ENCODE data around the gene ABCG2. TPM values are rescaled to one million over a fixed set of nuclear protein-coding genes. Genes with fewer than 3 reads are reported as not detected.

Gene ABCG2
- total RNA-seq, 1 donor from 2014 or later = 7.2 TPM

DNA sequence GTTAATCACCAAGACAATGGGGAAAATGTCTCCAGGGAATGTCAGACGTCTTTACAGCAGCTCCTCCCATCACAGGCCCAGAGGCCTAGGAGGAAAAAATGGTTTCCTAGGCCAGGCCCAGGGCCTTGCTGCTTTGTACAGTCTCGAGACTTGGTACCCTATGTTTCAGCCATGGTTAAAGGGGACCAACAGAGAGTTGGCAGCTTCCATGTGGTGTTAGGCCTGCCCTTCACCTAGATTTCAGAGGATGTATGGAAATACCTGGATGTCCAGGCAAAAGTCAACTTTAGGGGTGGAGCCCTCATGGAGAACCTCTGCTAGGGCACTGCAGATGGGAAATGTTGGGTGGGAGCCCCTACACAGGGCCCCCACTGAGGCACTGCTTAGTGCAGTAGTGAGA is 38.5 kb downstream of the ABCG2 start:
- no peak for ATAC-seq

DNA sequence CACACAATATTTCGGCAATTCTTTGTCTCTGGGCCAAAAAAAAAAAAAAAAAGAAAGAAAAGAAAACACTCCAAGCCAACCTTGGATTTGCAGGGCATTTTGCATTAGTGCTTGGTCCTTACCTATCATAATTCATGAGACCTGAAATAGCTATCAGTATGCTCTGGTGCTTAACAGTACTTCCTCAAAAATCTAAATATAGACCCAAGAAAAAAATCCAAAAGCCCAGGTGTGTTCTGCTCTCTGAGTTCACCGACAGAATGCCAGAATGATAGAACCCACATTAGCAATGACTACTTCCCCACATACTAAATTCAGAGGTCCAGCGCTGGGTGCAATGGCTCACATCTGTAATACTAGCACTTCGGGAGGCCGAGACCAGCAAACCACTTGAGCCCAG is 42.9 kb downstream of the ABCG2 start:
- ATAC-seq (no peak), DNase-seq (ENCODE audit: low spot score) (no peak)

More for the DNA sequence above, 38.5 kb downstream of the ABCG2 start:
- DNase-seq (ENCODE audit: low spot score) = no peak

GRCh38 chr4:88112856-88113255 is 45.6 kb downstream of the ABCG2 start:
- no peak for ATAC-seq
- no peak for DNase-seq (ENCODE audit: low spot score)

GRCh38 chr4:88110826-88111225 is 47.6 kb downstream of the ABCG2 start:
- ATAC-seq (peak; percentile 60), DNase-seq (ENCODE audit: low spot score) (peak; percentile 82)

GRCh38 chr4:88109123-88109881 is 49.1 kb downstream of the ABCG2 start:
- DNase-seq (ENCODE audit: low spot score) = no peak
- ATAC-seq = no peak

DNA sequence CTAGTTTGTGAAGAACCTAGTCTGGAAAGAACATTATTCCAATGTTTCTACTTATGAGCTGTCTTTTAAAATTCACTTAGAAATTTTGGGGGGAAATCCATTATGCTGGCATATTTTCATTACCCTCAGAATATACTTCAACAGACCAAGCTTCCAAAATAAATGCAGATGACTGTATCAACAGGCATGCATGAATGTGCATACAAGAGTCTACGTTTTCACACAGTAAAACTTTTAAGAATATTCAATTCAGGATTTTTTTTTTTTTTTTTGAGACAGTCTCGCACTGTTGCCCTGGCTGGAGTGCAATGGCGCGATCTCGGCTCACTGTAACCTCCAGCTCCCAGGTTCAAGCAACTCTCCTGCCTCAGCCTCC is 49.7 kb downstream of the ABCG2 start:
- DNase-seq (ENCODE audit: low spot score) (no peak), ATAC-seq (no peak)

DNA sequence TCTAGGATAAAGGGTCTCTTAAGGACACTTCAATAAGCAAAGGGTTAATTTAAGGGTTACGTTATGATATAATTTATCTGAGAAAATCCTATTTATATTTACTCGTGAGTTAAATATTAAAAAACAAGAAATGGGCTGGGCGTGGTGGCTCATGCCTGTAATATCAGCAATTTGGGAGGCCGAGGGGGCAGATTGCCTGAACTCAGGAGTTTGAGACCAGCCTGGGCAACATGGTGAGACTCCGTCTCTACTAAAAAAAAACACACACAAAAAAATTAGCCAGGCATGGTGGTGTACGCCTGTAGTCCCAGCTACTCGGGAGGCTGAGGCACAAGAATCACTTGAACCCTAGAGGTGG is 50.4 kb downstream of the ABCG2 start:
- ATAC-seq (peak; percentile 19), DNase-seq (ENCODE audit: low spot score) (peak; percentile 62)

DNA sequence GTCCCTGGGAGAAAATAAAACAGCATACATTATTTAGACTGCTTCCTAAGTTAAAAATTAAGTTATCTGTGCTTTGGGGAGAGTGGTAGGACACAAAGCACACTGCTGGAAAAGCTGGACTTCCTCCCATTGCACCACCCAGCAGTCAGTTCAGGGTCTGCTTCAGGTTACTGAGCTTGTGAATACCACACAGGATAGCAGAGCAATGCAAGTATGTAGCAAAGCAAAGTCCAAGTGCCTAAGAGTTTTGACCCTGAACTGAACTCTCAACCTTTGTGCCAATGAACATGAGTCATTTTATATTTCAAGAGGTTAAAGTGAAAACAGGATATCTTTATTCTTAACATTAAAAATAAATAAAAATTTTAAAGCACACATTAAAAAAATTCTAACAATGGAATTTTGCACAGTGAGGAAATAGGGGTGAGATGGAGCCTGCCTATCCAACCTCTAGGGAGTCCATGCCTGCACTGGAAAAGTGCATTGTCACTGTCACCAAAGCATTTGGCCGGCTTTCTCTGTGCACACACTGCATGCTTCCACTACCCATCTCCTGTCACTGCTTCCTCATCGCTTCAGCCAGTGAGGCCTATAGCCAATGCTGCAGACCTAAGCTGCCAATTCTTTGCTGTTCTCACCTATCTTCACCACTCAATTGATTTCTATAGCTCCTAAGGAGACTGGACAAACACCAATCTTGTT is 50.9 kb downstream of the ABCG2 start:
- DNase-seq (ENCODE audit: low spot score) (peak; percentile 90), ATAC-seq (peak; percentile 82)

DNA sequence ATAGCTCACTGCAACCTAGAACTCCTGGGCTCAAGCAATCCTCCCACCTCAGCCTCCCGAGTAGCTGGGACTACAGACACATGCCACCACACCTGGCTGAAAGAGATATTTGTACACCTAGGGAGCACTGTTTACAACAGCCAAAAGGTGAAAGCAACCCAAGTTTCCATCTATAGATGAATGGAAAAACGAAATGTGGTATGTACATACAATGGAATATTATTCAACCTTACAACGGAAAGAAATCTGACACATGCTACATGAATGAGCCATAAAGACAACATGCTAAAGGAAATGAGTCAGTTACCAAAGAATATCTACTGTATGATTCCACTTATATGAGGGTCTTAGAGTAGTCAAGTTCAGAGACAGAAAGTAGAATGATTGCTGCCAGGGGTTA is 52.2 kb downstream of the ABCG2 start:
- DNase-seq (ENCODE audit: low spot score) (no peak), ATAC-seq (no peak)

- ATAC-seq (no peak), DNase-seq (ENCODE audit: low spot score) (no peak)
Measured at GRCh38 chr4:88104902-88105610, 53.4 kb downstream of the ABCG2 start.

- ATAC-seq (no peak), DNase-seq (ENCODE audit: low spot score) (no peak)
Measured at GRCh38 chr4:88102026-88102425, 56.4 kb downstream of the ABCG2 start.

- ATAC-seq = peak; percentile 31
Measured at GRCh38 chr4:88101165-88101564, 57.3 kb downstream of the ABCG2 start.

DNA sequence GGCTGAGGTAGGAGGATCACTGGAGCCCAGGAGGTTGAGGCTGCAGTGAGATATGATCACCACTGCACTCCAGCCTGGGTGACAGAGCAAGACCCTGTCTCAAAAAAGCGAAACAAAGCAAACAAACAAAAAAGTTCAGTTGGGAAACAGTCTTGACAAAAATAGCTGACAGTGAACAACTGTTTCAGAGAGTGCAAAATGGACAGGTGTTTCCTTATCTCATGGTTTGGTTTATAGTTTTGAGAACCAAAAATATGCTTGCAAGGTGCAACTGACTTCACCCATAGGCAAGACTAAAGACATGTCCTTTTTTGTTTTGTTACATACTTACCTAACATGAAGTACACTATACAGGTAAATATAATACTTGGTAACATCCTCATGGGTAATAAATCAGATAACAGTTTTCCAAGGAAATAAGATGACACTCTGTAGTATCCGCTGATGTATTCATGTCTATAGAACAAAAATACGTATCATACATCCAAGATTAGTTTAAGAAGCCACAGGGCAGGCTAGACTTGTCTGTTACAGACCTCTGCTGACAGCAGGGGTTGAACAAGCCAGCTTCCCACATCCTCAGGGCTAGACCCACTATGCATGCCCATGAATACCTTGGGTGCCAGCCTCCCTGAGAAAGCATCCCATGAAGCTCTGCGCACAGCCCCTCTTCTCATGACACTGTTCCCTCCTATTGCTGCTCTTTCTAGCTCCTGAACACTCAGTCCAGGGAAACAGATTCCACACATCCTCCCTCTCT is 59.3 kb downstream of the ABCG2 start:
- no peak for DNase-seq (ENCODE audit: low spot score)
- ATAC-seq = no peak

More at GRCh38 chr4:88101165-88101564, 57.3 kb downstream of the ABCG2 start:
- no peak for DNase-seq (ENCODE audit: low spot score)

- DNase-seq (ENCODE audit: low spot score) = no peak
- no peak for ATAC-seq
Measured at GRCh38 chr4:88097781-88098180, 60.7 kb downstream of the ABCG2 start.

DNA sequence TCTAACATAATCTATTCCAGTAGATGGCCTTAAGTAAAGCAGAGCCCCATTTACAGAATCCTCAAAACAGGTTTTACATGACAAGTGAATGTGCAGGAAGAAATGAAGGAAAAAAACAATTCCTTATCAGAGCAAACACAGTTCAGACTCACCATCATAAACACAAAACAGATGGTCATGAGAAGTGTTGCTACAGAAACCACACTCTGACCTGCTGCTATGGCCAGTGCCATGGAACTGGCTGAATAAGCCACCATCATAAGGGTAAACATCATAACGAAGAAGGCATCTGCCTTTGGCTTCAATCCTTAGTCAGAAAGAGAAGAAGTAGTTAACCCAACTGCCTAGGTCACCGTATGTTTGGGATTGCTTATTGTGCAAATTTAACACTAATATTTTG is 61.1 kb downstream of the ABCG2 start:
- DNase-seq (ENCODE audit: low spot score) = no peak
- ATAC-seq = no peak

DNA sequence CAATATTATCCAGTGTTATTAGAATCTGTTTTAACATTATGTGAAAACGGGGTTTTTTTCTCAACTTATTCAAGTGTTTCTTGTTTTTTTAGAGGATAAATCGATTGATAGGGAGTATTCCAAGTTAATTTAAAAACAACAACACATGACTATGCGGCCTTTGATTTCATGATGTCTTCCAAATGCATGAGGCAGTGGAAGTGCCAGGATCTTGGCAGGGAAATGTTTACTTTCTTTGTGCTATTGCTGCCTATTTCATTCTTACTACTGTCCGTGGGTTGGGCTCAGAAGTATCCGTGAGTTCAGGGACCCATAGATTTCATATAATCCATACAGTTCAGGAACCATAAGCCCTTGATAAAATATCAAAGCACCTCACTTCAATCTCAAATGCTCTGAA is 64.6 kb downstream of the ABCG2 start:
- DNase-seq (ENCODE audit: low spot score) (no peak), ATAC-seq (peak; percentile 94)

GRCh38 chr4:88091378-88091777 is 67.1 kb downstream of the ABCG2 start:
- peak; percentile 52 for ATAC-seq
- DNase-seq (ENCODE audit: low spot score) = no peak

DNA sequence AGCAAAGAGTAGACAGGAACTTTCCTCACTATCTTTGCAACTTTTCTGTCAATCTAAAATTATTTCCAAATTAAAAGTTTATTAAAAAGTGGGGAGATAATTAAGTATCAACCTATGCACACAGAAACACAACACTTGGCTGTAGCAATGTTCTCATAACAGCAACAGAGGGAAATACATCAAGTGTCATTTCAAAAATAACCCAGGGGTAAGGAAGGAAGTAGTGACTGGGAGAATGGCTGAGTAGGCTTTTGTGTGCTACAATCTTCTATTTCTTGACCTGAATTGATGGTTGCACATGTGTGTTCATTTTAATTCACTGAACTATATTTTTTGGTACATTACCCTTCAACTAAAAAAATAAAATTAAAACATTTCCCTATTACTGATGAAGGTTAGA is 67.5 kb downstream of the ABCG2 start:
- DNase-seq (ENCODE audit: low spot score) (no peak), ATAC-seq (no peak)

GRCh38 chr4:88087004-88087403 is 71.4 kb downstream of the ABCG2 start:
- ATAC-seq = no peak
- DNase-seq (ENCODE audit: low spot score) = no peak

DNA sequence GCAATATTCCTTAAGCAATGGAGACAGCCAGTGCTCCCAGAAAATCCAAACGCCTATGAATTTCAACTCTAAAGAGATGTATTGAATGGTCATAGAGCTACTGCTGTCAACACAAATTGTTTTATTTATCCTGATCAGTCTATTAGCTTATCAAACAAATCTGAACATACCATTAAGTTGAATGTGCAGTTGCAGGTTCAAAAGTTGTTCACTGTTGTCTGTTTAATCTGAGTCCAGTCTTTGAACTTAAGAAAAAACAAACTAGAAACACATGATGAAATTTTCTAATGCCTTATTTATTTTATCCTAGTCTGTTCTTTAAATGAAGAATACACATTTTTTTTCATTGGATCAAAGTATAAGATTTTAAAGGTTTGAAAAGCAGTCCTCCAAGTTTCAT is 77.8 kb downstream of the ABCG2 start:
- no peak for DNase-seq (ENCODE audit: low spot score)
- ATAC-seq = peak; percentile 37

- DNase-seq (ENCODE audit: low spot score) (no peak), ATAC-seq (peak; percentile 25)
Measured at GRCh38 chr4:88078579-88078978, 79.9 kb downstream of the ABCG2 start.
